ENCODE results near the gene STIM1.
"Not testable (repeated sequence)": the region's sequence is repeated elsewhere in the genome, so short reads cannot be mapped to it uniquely, and the experiment has no call there.

The STIM1 gene

DNA sequence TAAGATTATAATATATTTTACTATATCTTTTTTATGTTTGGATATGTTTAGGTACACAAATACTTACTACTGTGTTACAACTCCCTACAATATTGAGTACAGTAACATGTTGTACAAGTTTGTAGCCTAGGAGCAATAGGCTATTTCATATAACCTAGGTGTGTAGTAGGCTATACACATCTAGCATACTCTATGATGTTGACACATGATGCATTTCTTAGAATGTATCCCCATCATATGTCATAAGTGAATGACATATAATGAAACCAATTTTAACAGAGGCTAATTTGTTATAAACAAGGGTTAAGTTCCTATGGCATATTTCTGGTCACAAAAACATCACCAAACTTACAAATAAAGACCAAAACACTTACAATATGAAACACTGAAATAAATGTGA lies 152.7 kb downstream of the STIM1 start:
- TF ChIP-seq ZNF274 (IDR thresholded peaks at IDR 0.05; ENCODE audit: low read depth, low read length) = no peak
- no peak overlapping the region for H3K4me3 ChIP-seq (ENCODE audit: low read length)

DNA sequence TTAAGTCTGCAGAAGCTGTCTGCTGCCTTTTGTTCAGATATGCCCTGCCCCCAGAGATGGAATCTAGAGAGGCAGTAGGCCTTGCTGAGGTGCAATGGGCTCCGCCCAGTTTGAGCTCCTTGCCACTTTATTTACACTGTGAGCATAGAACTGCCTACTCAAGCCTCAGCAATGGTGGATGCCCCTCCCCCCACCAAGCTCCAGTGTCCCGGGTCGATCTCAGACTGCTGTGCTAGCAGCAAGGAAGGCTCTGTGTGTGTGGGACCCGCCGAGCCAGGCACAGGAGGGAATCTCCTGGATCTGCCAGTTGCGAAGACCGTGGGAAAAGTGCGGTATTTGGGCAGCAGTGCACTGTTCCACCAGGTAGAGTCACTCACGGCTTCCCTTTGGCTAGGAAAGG lies 161.1 kb downstream of the STIM1 start:
- not testable (repeated sequence) for H3K4me3 ChIP-seq (ENCODE audit: low read length)

DNA sequence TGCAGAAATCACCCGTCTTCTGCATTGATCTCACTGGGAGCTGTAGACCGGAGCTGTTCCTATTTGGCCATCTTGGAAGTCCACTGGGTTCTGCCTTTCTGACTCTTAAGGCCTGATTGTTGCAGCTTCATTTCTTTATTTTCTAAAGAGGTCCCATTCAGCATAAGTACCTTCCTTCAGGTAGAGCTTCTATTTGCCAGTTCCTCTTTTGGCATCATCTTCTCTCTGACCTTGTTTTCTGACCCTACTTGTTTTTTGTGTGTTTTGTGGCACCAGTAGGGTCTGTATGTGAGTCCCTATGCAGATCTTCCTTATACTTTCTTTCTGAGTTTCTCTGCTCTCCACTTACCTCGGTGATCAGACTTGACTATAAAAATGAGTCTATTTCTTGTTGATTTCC lies 161.7 kb downstream of the STIM1 start:
- H3K4me3 ChIP-seq (ENCODE audit: low read length) = no peak overlapping the region
- TF ChIP-seq ZNF274 (IDR thresholded peaks at IDR 0.05; ENCODE audit: low read depth, low read length) = no peak

DNA sequence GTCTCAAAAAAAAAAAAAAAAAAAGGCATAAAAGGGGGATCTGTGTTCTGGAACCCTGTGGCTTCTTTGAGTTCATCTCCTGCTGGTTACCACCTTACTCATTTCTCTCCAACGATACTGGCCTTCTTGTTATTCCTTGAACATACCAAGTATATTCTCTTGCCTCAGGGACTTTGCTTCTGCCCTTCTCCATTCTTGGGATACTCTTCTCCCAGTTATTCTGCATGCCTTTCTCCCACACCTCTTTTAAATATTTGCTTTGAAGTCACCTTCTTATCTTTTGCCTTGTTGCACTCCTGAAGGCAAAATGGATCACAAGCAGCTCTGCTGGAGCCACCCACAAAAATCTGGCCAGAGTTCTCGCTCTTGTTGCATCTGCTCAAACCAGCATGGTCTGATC lies 163.2 kb downstream of the STIM1 start:
- no peak for TF ChIP-seq ZNF274 (IDR thresholded peaks at IDR 0.05; ENCODE audit: low read depth, low read length)
- H3K4me3 ChIP-seq (ENCODE audit: low read length) = no peak overlapping the region

DNA sequence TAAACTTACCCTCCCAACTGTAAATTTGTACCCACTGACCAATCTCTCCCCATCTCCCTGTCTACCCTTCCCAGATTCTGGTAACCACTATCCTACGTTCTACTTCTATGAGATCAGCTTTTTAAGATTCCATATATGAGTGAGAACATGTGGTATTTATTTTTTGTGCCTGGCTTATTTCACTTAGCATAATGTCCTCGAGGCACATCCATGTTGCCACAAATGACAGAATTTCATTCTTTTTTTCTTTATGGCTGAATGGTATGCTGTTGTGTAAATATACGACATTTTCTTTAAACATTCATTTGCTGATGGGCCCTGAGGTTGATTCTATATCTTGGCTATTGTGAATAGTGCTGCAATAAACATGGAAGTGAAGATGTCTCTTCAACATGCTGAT lies 164.4 kb downstream of the STIM1 start:
- no peak overlapping the region for H3K4me3 ChIP-seq (ENCODE audit: low read length)
- no peak for TF ChIP-seq ZNF274 (IDR thresholded peaks at IDR 0.05; ENCODE audit: low read depth, low read length)

DNA sequence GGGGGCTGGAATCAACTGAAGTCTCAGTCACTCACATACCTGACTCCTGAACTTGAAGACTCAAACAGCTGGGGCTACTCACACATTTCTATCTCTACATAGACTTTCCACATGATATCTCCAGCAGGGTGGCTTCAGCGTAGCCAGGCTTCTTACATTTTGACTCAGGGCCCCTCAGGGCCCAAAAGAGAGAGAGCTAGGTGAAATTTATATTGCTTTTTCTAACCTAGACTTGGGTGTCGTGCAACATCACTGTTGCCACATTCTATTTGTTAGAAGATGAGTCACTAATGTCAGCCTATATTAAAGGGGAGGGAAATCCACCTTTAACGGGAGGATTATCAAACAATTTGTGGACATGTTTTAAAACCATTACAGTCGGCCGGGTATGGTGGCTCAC lies 167.2 kb downstream of the STIM1 start:
- H3K4me3 ChIP-seq (ENCODE audit: low read length) = no peak overlapping the region
- TF ChIP-seq ZNF274 (IDR thresholded peaks at IDR 0.05; ENCODE audit: low read depth, low read length) = no peak

DNA sequence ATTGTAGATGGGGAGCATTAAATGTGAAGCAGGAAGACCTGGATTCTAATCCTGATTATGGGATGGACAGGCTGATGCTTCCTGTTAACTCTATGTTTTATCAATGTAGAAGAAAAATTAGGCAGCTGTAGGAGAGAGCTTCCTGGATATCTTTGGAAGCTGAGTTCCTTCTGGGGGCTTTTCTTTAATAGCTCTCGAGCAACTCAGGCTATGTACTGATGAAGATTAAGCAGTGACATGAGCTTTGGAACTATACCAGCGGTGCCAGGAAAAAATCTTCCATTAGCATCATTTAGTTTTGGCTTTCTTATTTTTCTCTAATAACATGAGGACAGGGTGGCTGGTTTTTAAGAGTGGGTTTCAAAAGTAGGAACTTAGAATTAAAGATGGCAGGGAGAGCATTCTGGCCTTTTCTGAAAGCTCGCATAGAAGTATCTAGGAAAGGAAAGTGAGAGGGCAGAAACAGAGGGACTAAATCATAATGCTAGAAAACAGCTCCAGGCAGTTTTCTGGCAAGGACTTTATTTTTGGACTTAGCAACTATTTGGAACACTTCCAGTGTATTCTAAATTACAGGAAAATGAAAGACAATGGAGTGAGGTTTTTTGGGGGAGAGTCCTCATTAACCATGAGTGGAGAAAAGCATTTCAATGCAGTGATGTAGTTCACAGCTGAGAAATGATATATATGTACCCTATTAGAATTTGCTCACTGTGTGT lies 169.9 kb downstream of the STIM1 start:
- TF ChIP-seq ZNF274 (IDR thresholded peaks at IDR 0.05; ENCODE audit: low read depth, low read length) = no peak
- no peak overlapping the region for H3K4me3 ChIP-seq (ENCODE audit: low read length)

DNA sequence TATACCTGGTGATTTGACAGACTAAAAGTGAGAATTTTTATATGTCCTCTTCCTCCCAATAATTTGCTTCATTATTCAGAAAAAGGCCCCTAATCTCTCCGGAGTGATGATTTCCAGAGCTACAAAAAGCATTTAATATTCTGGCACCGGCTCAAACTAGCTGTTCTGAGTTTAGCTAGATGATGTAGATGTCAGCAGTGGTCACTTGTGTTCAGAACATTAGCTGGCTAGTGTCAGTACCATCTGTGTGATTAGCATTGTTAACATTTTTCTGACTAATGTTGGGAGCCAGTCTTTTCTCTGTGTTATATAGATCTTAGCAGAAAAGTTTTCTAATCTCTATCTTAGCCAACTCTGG lies 170.5 kb downstream of the STIM1 start:
- no peak overlapping the region for H3K4me3 ChIP-seq (ENCODE audit: low read length)

DNA sequence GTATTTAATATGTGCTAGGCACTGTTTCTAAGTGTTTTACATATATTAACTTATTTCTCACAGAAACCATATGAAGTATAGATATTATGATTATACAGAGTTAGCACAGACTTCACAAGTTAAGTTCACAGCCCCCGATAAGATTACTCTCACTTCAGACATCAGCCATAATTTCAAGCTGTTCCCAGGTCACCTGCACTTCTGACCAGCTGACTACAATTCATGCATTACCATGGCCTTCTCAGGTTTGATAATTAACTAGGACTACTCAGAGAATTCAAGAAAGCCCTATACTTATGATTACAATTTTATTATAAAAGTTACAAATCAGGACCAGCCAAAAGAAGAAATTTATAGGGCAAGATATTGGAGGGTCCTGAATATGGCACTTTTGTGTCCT lies 170.9 kb downstream of the STIM1 start:
- no peak for TF ChIP-seq ZNF274 (IDR thresholded peaks at IDR 0.05; ENCODE audit: low read depth, low read length)

More for the DNA sequence above, 170.5 kb downstream of the STIM1 start:
- no peak for TF ChIP-seq ZNF274 (IDR thresholded peaks at IDR 0.05; ENCODE audit: low read depth, low read length)

DNA sequence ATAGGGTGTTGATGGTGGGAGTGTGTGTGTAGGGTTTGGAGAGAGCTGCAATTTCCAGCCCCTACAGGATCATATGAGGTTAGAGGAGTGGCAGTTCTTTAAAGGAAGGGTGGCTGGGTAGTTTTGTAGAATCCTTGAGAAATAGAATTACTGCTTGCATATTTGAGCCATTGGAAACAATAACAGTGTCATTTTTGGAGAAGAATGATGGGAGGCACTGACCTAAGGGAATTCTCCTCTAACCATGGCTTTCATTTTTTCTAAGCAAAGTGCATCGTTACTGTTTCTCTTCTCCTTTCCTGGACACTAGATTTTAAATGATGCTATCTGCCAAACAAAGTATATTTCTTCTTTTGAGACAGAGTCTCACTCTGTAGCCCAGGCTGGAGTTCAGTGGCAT lies 172.3 kb downstream of the STIM1 start:
- no peak for TF ChIP-seq ZNF274 (IDR thresholded peaks at IDR 0.05; ENCODE audit: low read depth, low read length)
- no peak overlapping the region for H3K4me3 ChIP-seq (ENCODE audit: low read length)

More for the DNA sequence above, 170.9 kb downstream of the STIM1 start:
- H3K4me3 ChIP-seq (ENCODE audit: low read length) = no peak overlapping the region

DNA sequence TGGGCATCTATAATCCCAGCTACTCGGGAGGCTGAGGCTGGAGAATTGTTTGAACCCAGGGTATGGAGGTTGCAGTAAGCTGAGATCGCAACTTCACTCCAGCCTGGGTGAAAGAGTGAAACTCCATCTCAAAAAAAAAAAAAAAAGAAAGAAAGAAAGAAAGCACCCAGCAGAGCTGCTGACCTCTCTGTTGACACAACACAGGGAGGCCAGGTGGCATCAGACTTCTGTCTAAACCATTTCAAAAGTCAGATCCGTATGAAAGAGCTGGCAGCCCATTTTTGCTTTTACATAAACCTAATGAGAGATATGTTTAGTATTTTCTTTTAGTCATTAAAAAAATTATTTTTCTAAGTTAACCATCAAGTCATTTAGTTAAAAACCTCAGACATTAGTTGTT lies 174.7 kb downstream of the STIM1 start:
- no peak overlapping the region for H3K4me3 ChIP-seq (ENCODE audit: low read length)
- TF ChIP-seq ZNF274 (IDR thresholded peaks at IDR 0.05; ENCODE audit: low read depth, low read length) = no peak

DNA sequence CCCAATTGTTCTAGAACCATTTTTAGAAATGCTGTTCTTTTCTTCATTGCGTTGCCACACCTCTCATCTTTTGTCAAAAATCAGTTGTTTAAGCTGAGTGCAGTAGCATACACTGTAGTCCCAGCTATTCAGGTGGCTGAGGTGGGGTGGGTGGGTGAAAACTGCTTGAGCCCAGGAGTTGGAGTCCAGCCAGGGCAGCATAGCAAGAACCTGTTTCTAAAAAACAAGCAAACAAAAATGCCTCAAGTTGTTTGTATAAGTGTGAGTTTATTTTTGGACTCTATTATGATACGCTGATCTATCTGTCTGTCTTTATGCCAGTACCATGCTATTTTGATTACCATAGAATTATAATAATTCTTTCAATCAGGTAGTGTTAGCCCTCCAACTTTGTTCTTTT lies 176.6 kb downstream of the STIM1 start:
- H3K4me3 ChIP-seq (ENCODE audit: low read length) = no peak overlapping the region
- no peak for TF ChIP-seq ZNF274 (IDR thresholded peaks at IDR 0.05; ENCODE audit: low read depth, low read length)

DNA sequence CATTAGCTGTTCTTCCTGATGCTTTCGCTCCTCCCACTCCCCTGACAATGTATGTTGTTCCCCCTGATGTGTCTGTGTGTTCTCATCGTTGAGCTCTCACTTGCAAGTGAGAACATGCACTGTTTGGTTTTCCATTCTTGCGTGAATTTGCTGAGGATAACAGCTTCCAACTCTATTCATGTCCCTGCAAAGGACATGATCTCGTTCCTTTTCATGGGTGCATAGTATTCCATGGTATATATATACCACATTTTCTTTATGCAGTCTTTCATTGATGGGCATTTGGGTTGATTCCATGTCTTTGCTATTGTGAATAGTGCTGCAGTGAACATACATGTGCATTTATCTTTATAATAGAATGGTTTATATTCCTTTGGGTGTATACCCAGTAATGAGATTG lies 180.5 kb downstream of the STIM1 start:
- no peak for TF ChIP-seq ZNF274 (IDR thresholded peaks at IDR 0.05; ENCODE audit: low read depth, low read length)
- no peak overlapping the region for H3K4me3 ChIP-seq (ENCODE audit: low read length)

DNA sequence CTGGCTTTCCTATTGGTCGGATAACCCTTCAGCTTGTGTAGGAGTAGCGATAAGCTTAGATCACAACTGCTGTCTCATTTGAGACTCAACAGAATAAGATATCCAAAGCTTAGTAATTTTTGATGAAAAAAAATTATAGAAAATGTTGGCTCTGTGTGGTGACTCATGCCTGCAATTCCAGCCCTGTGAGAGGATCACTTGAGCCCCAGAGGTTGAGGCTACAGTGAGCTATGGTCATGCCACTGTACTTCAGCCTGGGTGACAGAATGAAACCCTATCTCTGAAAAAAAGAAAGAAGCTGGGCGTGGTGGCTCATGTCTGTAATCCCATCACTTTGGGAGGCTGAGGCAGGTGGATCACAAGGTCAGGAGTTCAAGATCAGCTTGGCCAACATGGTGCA lies 183.5 kb downstream of the STIM1 start:
- TF ChIP-seq ZNF274 (IDR thresholded peaks at IDR 0.05; ENCODE audit: low read depth, low read length) = no peak
- no peak overlapping the region for H3K4me3 ChIP-seq (ENCODE audit: low read length)

DNA sequence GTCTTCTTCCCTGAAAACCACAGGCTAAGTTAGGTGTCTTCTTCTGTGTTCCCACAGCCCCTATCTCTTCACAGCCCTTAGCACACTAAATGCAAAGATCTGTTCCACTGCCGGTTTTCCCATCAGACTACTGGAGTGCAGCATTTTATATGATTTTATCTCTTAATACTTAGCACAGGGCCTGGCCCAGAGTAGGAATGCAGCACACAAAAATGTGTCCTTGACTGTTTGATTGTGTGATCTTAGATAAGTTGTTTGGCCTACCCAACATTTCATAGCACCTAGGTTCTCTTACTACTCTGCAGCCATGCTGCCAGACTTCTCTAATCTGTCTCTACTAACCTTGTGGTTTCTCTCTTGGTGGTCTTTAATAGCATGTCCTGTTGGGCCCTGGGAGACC lies 185.0 kb downstream of the STIM1 start:
- H3K4me3 ChIP-seq (ENCODE audit: low read length) = no peak overlapping the region
- no peak for TF ChIP-seq ZNF274 (IDR thresholded peaks at IDR 0.05; ENCODE audit: low read depth, low read length)

DNA sequence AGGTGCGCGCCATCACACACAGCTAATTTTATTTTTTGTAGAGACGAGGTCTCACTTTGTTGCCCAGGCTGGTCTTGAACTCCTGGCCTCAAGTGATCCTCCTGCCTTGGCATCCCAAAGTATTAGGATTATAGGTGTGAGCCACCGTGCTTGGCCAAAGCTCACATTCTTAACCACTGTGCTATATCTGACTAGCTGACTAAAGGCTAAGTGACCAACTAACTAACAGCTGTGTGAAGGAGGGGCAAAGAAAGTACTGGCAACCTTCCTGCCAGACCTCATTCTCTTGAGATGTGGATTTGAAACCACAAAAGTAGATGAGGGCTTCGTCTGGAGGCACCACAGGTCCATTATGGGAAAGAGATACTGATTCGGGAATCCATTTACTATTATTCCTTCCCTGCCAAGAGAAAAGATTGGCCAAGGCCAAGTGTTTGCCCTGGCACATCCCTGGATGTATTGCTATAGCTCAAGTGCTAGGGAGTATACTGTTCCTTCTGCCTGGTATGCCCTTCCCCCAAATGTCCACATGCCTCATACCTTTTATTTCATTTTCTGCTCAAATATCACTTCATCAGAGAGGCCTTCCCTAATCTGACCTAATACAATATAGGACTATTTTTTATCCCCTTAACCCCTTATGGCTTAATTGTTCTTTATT lies 186.4 kb downstream of the STIM1 start:
- no peak for TF ChIP-seq ZNF274 (IDR thresholded peaks at IDR 0.05; ENCODE audit: low read depth, low read length)
- no peak overlapping the region for H3K4me3 ChIP-seq (ENCODE audit: low read length)
